MCF 10A (cell line): Measurements from ENCODE around the gene AP3D1. TPM values are rescaled to one million over a fixed set of nuclear protein-coding genes. Genes with fewer than 3 reads are reported as not detected.

Source experiments
- BruUV-seq: library from RNA; stranded (reverse); fragments of 400-500 nt; replicated peaks from 2 replicates; lab custom pipeline; 2021; lab: Mats Ljungman, UMichigan
- CTCF ChIA-PET: fragments of 300-600 bp; sonication (Branson Sonifier 250); formaldehyde crosslinking; extraction: SDS; loops from one replicate; lab custom pipeline; 2021; ENCODE audit warnings: antibody characterized with exemption, inconsistent platforms; lab: Yijun Ruan, JAX
- POLR2A ChIA-PET: fragments of 300-600, 350-650 bp; sonication (Branson Sonifier 250); formaldehyde crosslinking; extraction: SDS; loops from one replicate; lab custom pipeline; 2020; ENCODE audit warnings: antibody characterized with exemption, inconsistent platforms; lab: Yijun Ruan, JAX
- DNase-seq: peaks from one replicate; pipeline ENCODE4 v3.0.0-alpha.2; 2018; ENCODE audit not compliant: unreplicated experiment
- H3K27ac Mint-ChIP-seq: one replicate; pipeline ENCODE4 v1.8.0; 2022; ENCODE audit warnings: mild to moderate bottlenecking, low read depth, mixed read lengths; ENCODE audit not compliant: unreplicated experiment
- H3K27me3 Mint-ChIP-seq: one replicate; pipeline ENCODE4 v1.8.0; 2022; ENCODE audit warnings: mixed read lengths; ENCODE audit not compliant: insufficient read depth, unreplicated experiment
- H3K36me3 Mint-ChIP-seq: one replicate; pipeline ENCODE4 v1.8.0; 2022; ENCODE audit warnings: mild to moderate bottlenecking, moderate library complexity, mixed read lengths; ENCODE audit not compliant: insufficient read depth, unreplicated experiment
- H3K4me1 Mint-ChIP-seq: one replicate; pipeline ENCODE4 v1.8.0; 2022; ENCODE audit warnings: mixed read lengths; ENCODE audit not compliant: insufficient read depth, unreplicated experiment
- H3K4me3 Mint-ChIP-seq: one replicate; pipeline ENCODE4 v1.8.0; 2022; ENCODE audit warnings: mild to moderate bottlenecking, moderate library complexity, mixed read lengths; ENCODE audit not compliant: unreplicated experiment
- H3K9me3 Mint-ChIP-seq: one replicate; pipeline ENCODE4 v1.8.0; 2022; ENCODE audit warnings: mixed read lengths; ENCODE audit not compliant: unreplicated experiment
- CTCF ChIP-seq: fragments of 200-600 bp; IDR thresholded peaks from one replicate; pipeline ENCODE4 v1.8.0; 2022; ENCODE audit warnings: antibody characterized with exemption, mild to moderate bottlenecking; ENCODE audit not compliant: unreplicated experiment
- intact Hi-C: fragments of 100-400 bp; cut with micrococcal nuclease; formaldehyde crosslinking; loops from 2 replicates; pipeline ENCODE4 v1.14.1; 2022
- total RNA-seq: library from RNA; stranded (reverse); gene quantifications from 2 replicates; pipeline ENCODE4 v1.2.3, GENCODE V29; 2022

The AP3D1 gene
- total RNA-seq, 1 experiment from 2014 or later = 181 TPM

GRCh38 chr19:2062389-2062729, 89.0 kb downstream of the AP3D1 start:
- Mint-ChIP-seq H3K9me3 (no peaks in the 10 kb centered on the region), H3K27me3 (no peaks in the 10 kb centered on the region), H3K4me3 (peak overlapping the region; percentile 73), H3K36me3 (no peaks in the 10 kb centered on the region), H3K27ac (peak overlapping the region; percentile 53), H3K4me1 (peaks cover 16% of the 10 kb centered on the region)
- ChIA-PET CTCF (interaction anchor here (1.5 kb wide), 1 partner anchor 33 kb away, joined by 3 read pairs; no protein-coding TSS in a partner anchor), POLR2A (interaction anchor here (0.8 to 3.5 kb wide), 10 partner anchors 10 to 191 kb away, joined by 3 to 49 read pairs (median 4); partner anchors contain the start of genes MKNK2 and MOB3A)
- no peak for TF ChIP-seq CTCF
- no TSS peak for BruUV-seq
- intact Hi-C loops = no loop called here
- no peak for DNase-seq

DNA sequence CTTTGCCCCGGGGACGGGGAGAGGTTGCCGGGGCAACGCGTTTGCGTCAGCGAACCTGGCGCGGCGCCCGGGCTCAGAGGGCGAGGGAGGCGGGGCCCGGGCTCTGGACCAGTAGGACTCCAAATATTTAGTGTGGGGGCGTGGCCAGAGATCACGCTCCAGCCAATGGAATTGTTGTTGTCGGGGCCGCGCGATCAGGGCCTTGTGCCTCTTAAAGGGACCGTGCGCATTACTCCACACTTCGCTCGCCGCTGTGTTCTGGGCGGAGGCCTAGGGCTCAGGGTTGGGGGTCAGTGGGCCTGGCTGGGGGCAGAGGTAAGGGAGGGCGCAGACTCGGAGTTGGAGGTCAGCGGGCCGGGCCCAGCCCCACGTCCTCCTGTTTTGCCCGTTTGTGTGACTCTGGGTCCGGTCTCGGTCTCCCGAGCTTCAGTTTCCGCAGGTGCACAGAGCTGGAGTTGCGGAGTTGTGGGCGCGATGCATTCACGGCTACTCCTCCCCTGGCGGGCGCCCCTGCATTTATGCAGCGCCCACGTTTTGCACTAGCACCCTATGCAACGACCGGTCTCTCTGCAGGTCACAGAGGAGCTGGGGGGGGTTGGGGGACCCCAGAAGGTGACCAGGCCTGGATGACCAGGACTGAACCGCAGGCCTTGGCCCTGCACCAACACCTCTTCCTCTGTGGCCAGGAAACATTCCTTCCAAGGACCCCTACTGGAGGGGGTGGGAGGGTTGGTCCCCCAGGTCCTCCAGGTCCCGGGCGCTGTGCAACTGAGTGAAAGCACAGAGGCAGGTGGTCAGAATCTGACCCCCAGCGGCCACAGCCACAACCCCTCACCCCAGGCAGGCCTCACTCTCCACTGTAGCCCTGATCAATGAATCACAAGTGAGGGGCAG, 89.6 kb downstream of the AP3D1 start:
- intact Hi-C loops = loop anchor here (1.0 kb wide), 1 partner anchor 29 kb away; no protein-coding TSS in a partner anchor
- H3K27ac Mint-ChIP-seq = peak overlapping the region; percentile 19
- H3K36me3 Mint-ChIP-seq = no peaks in the 10 kb centered on the region
- no peak for TF ChIP-seq CTCF
- H3K27me3 Mint-ChIP-seq = no peaks in the 10 kb centered on the region
- H3K4me3 Mint-ChIP-seq = peak overlapping the region; percentile 73
- H3K9me3 Mint-ChIP-seq = no peaks in the 10 kb centered on the region
- DNase-seq = peak; percentile 99
- no TSS peak for BruUV-seq
- CTCF ChIA-PET = interaction anchor here (1.5 kb wide), 1 partner anchor 33 kb away, joined by 3 read pairs; no protein-coding TSS in a partner anchor
- peaks cover 16% of the 10 kb centered on the region for H3K4me1 Mint-ChIP-seq
- POLR2A ChIA-PET = interaction anchor here (0.8 to 3.5 kb wide), 11 partner anchors 10 to 190 kb away, joined by 3 to 49 read pairs (median 3); partner anchors contain the start of genes MKNK2 and MOB3A

DNA sequence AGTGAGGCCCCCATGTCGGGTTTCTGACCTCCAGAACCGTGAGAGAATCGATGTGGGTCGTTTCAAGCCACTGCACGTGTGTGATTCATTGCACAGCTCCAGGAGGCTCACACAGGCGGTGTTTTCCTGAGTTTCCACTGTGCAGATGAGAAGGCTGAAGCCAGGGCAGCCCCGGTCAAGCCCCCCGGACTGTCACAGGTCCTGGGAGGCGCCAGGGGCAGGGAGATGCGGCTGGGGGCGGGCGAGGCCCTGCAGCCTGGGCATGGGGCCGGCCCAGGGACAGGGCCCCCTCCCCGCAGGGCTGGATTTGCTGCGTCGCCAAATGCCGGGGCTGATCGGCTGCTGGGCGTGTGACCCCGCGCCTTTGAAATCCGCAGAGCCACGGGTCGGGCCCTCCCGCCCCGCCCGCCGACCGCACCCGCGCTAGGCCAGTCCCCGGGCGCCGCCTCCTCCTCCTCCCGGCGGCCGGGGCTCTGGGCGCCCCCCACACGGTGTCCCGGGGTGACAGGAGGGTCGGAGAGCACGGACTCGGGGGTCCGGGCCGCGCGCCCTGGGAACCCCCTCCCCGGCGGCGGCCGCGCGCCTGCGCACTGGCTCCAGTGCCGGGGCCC, 90.4 kb downstream of the AP3D1 start:
- intact Hi-C loops = loop anchor here (1.0 kb wide), 1 partner anchor 29 kb away; no protein-coding TSS in a partner anchor
- no peak for TF ChIP-seq CTCF
- BruUV-seq = no TSS peak
- ChIA-PET CTCF (interaction anchor here (0.9 to 1.3 kb wide), 2 partner anchors 41 to 43 kb away, joined by 3 to 6 read pairs; no protein-coding TSS in a partner anchor), POLR2A (interaction anchor here (1.0 to 3.5 kb wide), 14 partner anchors 9 to 119 kb away, joined by 3 to 49 read pairs (median 4); partner anchors contain the start of gene MKNK2)
- DNase-seq = peak; percentile 78
- Mint-ChIP-seq H3K4me1 (peaks cover 16% of the 10 kb centered on the region), H3K9me3 (no peaks in the 10 kb centered on the region), H3K4me3 (peak overlapping the region; percentile 73), H3K27me3 (no peaks in the 10 kb centered on the region), H3K27ac (peak overlapping the region; percentile 95), H3K36me3 (no peaks in the 10 kb centered on the region)
